Measurements from ENCODE around the gene MAP3K20.

The MAP3K20 gene

DNA sequence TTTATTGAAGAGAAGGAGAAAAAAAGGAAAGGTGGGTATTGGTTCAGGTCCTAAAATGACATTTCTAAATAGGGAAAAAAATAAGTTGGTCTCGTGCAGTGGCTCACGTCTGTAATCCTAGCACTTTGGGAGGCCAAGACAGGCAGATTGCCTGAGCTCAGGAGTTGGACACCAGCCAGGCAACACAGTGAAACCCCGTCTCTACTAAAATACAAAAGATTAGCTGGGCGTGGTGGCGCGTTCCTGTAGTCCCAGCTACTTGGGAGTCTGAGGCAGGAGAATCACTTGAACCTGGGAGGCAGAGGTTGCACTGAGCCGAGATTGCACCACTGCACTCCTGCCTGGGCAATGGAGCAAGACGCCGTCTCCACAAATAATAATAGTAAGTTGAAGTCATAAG is 131.5 kb downstream of the MAP3K20 start:
- DNase-seq, result peak; percentile 87

DNA sequence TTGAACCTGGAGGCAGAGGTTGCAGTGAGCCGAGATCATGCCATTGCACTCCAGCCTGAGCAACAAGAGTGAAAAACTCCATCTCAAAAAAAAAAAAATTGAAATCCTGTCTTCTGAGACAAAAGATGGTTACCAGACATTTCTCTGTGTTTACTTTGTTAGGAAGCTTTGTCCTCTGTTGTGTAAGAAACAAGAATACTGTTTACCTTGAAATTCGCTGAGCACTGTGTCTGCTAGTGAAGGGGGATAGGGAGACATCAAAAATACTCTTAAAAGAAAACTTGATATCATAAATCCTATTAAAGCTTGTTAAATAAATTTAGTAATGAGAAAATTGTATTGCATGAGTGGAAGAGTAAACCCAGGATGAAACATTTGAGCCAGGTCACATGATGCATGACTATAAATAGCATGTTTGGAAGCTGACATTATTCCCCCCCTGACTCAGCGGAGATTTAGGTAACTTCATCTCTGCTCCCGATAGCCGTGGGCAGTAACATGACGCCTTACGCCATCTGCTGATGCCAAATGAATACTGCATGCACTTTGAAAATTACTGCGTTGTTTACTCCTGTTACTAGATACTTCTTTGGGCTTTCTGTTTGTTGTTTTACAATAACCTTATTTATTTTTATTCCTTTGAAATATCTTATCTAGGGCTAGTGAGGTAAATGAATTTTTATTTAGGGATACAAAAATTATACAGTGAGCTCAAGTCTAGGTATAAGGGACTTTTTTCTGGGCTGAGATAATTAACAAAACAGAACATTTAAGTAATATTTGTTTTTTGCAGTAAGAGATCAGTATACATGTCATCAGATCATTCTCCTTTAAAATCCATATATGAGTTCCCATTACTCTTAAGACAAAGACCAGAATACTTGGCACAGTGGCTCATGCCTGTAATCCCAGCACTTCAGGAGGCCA is 134.9 kb downstream of the MAP3K20 start:
- peak; percentile 98 for DNase-seq

DNA sequence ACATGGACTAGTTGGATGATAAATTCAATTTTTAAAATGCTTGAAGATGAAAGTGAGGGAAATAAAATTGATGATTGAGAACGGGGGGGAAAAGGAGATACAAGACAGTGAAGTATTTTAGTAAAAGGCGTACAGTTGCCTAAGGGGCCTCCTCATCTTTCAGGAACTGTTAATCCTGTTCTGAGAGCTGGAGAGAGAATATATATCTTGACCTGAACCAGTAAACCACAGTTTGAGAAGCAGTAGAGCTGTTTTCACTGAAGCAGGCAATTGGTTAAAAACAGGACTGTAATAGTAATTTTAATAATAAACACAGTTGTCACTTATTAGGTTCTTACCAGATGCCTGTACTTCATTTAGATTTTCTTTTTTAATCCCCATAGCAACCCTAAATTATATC is 137.5 kb downstream of the MAP3K20 start:
- no peak for DNase-seq

DNA sequence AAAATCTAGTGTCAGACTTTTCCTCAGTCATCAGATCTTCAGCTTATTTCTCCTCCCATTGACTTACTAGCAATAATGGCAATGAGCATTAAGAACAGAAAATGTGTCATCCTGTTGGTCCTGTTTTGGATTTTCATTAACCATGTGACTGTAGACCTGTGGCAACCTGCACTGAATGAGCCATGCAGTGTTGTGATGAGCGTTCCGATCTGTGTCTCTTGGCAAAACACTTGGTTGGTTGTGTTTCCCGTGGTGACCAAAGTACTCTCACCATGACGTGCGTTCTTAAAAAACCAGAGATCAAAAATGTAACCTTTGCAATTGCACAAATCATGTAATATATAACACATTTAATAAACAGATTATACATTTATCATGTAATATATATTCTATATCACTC is 138.6 kb downstream of the MAP3K20 start:
- DNase-seq, result no peak

DNA sequence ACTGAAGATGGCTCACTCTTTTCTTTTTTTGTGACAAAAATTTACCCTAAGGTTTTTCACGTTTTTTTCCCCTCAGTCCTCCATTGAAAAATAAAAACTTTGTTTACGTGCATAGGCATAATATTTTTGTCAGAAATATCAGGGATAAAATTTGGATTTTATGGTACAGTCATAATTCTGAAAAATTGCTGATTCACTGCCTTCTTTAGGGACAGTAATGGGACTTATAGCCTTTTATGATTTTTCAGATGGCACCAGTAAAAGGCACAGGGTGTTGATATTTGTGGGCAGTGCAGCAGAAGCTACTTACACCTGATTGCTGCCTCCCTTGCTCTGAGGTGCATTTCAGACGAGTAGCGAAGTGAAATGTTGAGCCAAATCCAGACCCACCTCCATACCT is 139.7 kb downstream of the MAP3K20 start:
- DNase-seq, result no peak

DNA sequence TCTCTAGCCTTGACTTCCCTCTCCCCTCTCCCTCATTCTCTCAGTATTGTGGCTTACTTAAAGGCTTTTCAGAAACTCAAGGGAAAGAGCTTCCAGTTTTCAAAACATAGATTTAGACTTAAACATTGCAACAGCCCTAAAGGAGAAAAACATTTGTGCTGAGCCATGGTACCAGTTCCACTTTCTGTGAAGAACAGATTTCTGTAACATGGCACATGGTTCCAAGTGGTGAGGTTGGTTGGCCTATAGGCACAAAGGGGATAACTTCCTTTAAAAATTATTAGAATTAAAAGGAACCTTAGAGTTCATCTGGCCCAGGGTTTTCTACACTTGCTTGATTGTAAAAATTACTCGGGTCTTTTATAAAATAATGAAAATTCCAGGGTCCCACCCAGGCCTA is 140.4 kb downstream of the MAP3K20 start:
- DNase-seq, result no peak

DNA sequence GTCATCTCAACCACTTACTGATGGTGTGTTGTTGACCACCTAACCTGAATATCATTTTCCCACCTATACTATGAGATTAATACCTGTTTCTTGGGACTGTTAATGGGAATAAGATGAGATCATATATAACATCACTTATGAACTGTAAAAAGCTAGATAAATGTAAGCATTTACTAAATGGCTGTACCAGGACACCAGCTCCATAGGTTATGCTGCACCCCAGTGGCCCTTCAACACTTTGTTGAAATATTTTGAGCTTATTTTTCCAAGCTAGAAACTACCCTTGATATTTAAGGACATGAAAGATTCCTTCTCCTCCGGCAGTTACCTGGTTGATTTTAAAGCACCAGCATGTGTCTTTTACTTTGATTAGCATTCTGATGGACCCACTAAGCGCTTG is 141.0 kb downstream of the MAP3K20 start:
- DNase-seq, result no peak

DNA sequence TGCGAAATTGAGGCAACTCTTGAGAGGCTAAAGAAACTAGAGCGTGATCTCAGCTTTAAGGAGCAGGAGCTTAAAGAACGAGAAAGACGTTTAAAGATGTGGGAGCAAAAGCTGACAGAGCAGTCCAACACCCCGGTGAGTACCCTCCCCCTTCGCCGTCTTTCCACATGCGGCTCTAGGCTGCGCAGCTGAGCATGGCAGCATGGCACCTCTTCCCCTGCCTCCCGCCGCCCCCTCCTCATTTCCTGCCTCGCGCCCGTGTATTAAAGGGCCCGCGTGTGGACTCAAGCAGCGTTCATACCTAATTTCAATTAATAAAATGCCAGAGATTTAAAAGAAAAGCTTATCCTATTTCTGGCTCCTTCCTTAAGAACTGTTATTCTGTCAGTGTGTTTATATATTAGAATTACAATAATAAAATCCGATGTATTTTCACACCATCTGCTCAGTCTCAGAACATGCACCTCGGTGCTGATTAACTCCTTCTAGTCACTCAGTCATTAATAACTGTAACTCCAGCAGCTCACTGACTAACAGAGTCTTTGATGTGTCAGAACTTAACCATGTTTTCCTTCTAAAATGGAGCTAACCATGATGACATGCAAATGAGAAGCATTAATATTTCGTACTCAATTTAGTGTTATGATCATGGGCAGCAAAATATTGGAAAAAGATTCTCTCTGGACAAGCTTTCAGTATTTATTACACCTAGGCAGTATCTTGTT is 141.6 kb downstream of the MAP3K20 start:
- DNase-seq, result no peak

DNA sequence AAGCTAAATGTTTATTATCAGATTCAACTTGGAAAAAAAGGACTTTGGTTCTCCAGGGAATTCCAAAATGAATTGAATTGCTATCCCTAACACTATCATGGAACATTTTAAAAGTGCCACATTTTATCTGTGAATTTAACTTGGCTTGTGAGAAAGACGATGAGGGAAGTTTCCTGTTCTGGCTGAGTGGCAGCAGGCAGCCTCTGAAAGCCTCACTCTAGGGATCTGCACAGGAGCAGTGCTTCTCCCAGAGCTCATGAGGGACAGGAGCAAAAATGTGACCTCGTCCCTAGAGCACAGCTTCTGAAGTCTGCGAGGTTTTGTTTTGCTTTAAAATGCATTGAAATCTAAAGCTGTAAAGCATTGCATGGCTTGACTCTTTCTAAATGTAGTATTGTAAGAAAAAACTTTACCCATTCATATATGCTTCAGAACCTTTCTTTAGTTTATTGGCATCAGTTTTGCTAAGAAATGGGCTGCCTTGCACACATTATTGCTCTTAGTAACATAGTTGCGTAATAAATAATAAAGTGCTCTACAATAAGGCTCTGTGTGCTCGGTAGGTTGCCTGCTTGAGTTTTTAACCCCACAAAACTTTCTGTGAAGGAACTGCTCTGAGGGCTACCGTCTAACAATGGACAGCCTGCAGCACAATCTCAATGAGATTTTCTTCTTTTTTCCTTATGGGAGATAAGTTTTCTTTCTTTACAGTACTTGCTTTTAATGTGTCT is 142.8 kb downstream of the MAP3K20 start:
- no peak for DNase-seq

DNA sequence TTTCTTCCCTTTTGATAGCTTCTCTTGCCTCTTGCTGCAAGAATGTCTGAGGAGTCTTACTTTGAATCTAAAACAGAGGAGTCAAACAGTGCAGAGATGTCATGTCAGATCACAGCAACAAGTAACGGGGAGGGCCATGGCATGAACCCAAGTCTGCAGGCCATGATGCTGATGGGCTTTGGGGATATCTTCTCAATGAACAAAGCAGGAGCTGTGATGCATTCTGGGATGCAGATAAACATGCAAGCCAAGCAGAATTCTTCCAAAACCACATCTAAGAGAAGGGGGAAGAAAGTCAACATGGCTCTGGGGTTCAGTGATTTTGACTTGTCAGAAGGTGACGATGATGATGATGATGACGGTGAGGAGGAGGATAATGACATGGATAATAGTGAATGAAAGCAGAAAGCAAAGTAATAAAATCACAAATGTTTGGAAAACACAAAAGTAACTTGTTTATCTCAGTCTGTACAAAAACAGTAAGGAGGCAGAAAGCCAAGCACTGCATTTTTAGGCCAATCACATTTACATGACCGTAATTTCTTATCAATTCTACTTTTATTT is 145.6 kb downstream of the MAP3K20 start:
- DNase-seq, result no peak

DNA sequence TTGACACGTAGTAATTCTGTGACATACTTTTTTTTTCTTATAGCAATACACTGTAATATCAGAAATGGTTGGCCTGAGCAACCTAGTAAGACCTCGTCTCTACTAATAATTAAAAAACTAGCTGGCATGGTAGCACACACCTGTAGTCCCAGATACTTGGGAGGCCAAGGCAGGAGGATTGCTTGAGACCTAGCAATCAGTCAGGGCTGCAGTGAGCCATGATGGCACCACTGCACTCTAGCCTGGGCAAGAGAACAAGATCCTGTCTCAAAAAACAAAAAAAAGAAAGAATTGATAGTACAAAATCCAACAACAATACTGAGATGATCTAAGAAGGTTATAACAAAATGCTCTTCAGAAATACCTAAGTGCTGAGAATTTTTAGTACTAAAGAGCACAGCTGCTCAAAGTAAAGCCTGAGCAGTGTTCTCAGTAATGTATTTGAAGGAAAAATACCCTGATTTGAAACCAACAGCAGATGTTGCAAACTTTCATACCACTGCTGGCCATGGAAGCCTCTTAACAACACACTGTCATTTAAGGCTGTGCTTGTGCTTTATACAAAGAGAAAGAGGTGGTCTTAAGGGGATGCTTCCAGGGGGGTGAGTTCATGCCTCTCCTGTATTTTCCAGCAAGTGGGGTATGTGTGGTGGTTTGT is 146.4 kb downstream of the MAP3K20 start:
- DNase-seq, result no peak

DNA sequence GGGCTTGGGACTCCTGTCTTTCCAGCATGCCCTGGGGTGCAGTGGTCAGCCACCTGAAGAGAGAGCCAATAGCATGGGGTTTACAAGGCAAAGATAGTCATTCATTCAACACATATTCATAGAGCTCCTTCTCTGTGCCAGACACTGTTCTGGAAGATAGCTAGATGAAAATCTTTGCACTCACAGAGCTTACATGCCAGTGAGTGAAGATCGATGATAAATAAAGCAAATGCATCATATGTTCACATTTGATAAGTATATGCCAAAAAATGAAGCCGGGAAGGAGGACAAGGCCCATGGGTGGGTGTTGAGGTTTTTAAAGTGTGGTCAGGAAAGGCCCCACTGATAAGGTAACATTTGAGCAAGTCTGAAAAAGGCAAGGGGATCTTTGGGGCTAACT is 148.2 kb downstream of the MAP3K20 start:
- no peak for DNase-seq

DNA sequence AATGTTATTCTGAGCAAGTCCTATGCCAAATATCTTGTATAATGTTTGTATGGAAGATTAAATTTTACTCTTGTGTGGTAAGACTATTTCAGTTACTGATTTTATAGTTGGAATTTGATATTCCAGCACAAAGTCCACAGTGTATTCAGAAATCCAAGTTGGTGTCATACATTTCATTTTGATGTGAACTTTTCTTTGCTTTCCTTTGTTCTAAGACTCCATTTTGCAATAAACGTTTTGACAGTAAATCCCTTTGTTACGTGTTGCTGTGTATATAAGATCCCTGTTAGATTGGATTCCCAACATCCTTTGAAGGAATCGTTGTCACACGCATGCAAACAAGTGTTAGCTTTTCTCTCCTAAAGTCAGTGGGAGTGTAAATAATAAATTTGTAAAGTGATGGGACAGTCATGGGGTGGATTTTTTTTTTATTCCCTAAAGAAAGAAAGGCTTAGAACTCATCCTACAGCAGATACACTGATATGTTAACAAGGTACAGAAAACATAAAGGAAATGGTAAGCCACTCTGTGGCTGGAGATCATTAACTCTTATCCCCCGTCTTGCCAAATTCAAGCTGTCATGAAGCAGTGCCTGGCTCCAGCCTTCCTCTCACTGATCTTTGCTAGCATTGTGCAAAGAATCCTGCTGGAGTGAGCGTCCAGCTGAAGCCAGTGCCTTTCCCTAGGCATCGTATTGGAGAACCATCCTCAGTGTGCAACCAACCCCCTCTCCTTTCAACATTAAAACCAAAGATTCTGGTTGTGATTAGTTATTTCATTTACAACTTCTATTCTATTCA is 151.5 kb downstream of the MAP3K20 start:
- no peak for DNase-seq

DNA sequence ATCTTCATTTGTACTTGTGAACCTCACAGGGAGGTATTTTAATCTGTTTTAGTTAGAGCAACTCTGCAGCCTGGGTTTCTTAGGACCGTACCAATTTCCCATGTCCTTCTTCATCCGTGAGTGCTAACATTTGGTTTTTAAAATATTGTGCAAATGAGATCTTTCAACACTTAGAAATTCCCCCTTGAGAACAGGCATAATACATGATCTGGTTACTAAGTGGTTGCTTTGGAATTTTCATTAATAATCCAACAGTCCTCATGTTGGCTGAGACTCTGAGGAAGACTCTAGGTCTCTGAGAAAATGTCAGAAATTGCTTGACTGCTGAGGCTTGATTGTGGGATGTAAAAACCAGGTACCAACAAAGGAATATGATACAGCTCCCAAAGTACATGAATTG is 153.4 kb downstream of the MAP3K20 start:
- DNase-seq, result peak; percentile 38

DNA sequence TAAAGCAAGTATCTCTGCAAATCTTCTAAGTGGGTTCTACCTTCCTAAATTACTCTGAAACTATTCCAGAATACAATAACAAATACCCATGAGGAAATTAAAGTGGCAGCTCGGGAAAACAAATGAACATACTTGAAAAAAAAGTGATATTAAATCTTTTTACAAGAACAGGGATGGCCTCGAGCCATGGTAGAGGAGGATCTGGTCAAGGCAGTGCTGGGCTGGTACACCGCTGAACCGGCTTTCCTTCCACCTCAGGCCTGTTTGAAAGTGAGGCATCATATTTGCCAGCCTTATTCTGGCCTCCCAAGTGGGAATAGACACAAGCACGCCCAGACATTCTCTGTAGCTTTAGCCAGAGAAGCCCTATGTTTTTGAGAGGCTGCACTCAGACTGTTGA is 154.5 kb downstream of the MAP3K20 start:
- no peak for DNase-seq

DNA sequence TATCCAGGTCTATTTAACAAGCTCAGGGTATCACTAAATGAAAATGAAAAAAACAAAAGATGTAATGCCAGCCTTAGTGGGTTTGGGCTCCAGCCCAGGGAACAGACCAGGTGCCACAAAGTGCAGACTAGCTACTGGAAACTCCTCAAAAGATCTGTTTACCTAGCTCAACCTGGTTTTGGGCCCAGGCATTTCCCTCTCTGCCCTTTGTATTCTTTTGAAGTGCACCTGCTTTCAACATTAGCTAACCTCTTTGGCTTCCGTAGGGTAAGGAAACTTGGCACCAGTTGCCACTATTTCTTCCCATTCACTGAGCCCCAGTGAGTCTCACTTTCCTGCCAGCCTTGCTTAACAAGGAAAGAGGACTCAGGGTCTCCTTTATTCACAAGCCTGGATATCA is 155.4 kb downstream of the MAP3K20 start:
- peak; percentile 99 for DNase-seq

DNA sequence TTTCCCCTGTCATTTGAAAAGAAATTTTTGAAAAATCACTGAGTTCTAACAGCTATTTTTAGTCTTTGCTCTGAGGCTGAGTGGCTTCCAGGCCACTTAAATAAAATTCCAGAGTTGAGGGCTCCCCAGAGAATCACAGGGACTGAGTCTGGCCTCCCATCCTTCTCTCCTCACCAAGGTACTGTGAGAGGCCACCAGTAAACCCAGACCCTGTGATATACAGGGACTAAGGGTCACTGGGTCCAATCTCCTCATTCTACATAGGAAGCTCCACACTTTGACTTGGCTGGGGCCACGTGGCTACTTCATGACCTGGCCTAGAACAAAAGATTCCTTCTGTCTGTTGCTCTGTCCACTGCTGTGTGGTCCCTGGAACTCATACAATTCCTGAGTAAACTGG is 155.8 kb downstream of the MAP3K20 start:
- DNase-seq, result no peak

DNA sequence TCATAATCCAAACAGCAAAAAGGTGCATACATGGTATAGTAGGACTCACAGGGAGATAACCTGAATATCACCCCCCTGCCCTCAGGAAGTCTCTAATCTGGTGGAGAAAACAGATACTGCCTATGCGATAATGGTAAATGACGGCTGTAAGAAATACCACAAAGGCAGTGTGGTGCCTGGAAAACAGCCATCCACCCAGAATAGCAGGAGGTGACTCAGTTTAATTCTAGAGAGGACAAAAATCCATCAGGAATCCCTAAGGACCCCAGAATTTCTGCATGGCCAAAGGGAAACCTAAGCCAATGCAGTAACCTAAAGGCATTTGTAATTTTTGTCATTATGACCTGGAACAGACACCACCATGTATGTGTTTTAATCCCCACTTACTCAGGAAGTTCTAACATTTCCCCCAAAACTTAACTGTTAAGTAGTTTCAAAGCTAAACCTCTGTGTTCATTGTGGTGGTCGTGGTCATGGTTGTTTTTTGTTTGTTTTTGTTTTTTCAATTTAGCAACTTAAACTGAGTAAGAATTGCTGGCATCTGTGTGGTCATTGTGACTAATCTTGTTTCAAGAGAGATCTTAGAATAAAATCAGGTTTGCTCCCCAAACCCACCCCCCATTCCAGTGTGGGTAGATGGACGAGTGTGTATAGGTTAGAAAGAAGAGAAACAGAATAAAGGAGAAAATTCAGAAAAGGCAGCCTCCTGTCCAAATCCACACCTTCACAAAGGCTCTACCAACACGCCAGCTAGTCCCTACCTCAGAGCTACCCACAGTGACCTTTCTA is 157.5 kb downstream of the MAP3K20 start:
- no peak for DNase-seq

DNA sequence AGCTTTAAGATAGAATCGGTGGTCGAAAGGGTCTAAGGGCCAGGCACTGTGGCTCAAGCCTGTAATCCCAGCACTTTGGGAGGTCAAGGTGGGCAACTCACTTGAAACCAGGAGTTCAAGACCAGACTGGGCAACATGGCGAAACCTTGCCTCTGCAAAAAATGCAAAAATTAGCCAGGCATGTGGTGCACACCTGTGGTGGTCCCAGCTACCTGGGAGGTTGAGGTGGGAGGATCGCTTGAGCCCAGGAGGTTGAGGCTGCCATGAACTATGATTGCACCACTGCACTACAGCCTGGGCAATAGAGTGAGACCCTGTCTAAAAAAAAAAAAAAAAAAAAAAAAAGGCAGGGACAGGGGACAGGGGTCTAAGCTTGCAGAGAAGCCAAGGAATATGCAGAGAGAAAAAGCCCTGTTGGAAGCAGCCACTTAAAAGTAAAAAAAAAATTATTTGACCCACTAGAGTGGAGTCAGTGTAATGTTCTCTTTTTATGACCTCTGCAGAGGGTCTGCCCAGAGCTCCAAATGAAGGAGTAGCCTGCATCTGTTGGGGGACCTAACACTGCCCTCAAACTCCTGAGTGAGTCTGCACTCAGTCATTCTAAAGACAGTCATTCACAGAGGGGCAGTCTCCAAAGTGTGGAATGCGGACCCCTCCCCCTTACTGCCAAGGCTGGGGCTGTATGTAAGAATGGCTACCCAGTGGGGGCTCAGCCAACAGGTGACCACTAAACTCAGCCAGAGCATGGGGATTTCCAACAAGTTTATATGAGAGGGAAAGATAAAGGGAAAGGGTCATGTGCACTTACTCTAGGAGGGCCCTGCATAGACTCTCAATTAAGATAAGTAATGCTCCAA is 160.5 kb downstream of the MAP3K20 start:
- no peak for DNase-seq

DNA sequence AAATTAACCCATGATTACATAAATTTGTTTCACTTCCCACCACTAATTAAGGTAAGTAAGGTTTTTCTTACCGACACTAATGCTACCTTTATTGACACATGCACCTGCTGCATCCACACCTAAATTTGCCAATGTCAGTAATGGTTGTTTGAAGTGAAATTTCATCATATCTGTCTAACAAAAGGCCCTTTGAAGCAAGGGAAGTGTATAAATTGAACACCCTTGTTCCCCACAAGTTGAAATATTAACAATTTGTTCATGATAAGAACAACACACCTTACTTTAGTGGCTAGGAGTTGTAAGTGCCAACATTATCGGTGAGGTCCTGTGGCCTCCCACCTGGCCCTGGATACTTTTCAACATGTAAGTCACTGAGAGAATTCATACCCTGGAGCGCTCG is 162.7 kb downstream of the MAP3K20 start:
- no peak for DNase-seq
